OCI-LY3 (cell line): ENCODE data around the gene RNF112.

ENCODE experiments used
- EZH2phosphoT487 ChIP-seq: fragments of 200-600 bp; shearing (Covaris generic); IDR thresholded peaks from 2 replicates; pipeline ENCODE4 v1.6.1; 2018; ENCODE audit warnings: antibody characterized with exemption, mixed run types, low read depth
- TF ChIP-seq, protein P1 (sequence below): fragments of 200-600, 300-600 bp; sonication (generic); IDR thresholded peaks from 2 replicates; pipeline ENCODE4 v1.5.1; 2014; ENCODE audit warnings: antibody characterized with exemption, low read length, low read depth

DNA sequence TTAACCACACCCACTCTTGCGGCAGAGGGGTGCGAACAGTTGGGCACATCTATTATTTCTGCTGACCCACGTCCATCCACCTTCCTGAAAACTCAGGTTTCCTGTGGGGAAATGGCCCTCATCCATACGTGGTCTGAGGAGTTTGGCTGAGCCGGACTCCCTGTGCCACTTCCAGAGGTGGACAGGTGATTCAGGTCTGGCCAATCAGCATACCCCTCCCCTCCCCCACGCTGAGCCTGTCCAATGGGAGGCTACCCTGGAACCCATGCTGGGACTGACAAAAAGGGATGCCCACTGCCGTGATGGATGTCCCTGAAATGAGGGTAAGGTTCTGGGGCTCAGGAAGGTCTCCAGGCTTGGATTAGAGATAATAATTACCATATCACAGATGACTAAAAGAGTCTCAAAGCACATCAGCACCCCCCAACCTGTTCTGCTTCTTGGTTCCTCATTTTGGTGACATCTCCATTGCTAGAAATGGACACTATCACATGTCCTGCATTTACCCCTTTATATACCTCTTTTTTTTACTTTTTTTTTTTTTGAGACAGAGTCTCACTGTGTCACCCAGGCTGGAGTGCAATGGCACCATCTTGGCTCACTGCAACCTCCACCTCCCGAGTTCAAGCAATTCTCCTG is 38.0 kb upstream of the RNF112 start:
- TF ChIP-seq, protein P1, sequence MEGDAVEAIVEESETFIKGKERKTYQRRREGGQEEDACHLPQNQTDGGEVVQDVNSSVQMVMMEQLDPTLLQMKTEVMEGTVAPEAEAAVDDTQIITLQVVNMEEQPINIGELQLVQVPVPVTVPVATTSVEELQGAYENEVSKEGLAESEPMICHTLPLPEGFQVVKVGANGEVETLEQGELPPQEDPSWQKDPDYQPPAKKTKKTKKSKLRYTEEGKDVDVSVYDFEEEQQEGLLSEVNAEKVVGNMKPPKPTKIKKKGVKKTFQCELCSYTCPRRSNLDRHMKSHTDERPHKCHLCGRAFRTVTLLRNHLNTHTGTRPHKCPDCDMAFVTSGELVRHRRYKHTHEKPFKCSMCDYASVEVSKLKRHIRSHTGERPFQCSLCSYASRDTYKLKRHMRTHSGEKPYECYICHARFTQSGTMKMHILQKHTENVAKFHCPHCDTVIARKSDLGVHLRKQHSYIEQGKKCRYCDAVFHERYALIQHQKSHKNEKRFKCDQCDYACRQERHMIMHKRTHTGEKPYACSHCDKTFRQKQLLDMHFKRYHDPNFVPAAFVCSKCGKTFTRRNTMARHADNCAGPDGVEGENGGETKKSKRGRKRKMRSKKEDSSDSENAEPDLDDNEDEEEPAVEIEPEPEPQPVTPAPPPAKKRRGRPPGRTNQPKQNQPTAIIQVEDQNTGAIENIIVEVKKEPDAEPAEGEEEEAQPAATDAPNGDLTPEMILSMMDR: no peak
- no peak for TF ChIP-seq EZH2phosphoT487
